Neural progenitor cell (in vitro differentiated cells): ENCODE data around the gene FOLR3.

Source experiments
- EZH2 ChIP-seq: fragments of 200-600 bp; sonication (generic); IDR thresholded peaks from 2 replicates; pipeline ENCODE4 v1.6.1; 2017; ENCODE audit warnings: antibody characterized with exemption, mild to moderate bottlenecking, moderate library complexity
- TF ChIP-seq, protein P1 (sequence below): fragments of 200-600 bp; sonication (generic); IDR thresholded peaks from 2 replicates; pipeline ENCODE4 v1.5.1; 2017; ENCODE audit warnings: antibody characterized with exemption, mild to moderate bottlenecking

- TF ChIP-seq, protein P1, sequence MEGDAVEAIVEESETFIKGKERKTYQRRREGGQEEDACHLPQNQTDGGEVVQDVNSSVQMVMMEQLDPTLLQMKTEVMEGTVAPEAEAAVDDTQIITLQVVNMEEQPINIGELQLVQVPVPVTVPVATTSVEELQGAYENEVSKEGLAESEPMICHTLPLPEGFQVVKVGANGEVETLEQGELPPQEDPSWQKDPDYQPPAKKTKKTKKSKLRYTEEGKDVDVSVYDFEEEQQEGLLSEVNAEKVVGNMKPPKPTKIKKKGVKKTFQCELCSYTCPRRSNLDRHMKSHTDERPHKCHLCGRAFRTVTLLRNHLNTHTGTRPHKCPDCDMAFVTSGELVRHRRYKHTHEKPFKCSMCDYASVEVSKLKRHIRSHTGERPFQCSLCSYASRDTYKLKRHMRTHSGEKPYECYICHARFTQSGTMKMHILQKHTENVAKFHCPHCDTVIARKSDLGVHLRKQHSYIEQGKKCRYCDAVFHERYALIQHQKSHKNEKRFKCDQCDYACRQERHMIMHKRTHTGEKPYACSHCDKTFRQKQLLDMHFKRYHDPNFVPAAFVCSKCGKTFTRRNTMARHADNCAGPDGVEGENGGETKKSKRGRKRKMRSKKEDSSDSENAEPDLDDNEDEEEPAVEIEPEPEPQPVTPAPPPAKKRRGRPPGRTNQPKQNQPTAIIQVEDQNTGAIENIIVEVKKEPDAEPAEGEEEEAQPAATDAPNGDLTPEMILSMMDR = no peak
- TF ChIP-seq EZH2 = no peak
Observed at GRCh38 chr11:72125956-72126355, 9.6 kb upstream of the FOLR3 start.
